OCI-LY7 (cell line): Measurements from ENCODE around the gene AHCYL1.

Source experiments
- EZH2phosphoT487 ChIP-seq: fragments of 200-600 bp; sonication (generic); IDR thresholded peaks from 2 replicates; pipeline ENCODE4 v1.6.1; 2018; ENCODE audit warnings: low read depth, borderline replicate concordance, mild to moderate bottlenecking, mixed run types, antibody characterized with exemption, low read length, moderate library complexity, mixed read lengths
- TF ChIP-seq, protein P1 (sequence below): fragments of 200-600 bp; sonication (generic); conservative IDR thresholded peaks from 2 replicates; pipeline ENCODE4 v1.5.1; 2014; ENCODE audit warnings: mild to moderate bottlenecking, antibody characterized with exemption, low read length, moderate library complexity, mixed read lengths

DNA sequence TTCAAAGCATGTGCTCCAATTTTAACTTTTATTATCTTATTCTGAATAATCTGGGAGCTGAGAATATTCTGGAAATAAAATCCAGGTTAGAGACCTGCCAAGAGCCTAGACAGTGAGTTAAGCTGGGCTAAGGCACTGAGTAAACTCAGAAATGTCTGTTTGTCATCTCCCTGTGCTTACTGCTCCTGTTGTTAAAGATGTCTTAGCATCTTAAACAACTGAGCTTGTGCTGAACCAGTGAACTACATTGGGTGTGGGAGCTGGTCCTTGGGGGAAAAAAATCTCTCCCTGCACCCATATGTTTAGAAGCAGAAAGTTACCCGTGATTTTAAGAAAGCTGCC is 25.0 kb upstream of the AHCYL1 start:
- TF ChIP-seq, protein P1, sequence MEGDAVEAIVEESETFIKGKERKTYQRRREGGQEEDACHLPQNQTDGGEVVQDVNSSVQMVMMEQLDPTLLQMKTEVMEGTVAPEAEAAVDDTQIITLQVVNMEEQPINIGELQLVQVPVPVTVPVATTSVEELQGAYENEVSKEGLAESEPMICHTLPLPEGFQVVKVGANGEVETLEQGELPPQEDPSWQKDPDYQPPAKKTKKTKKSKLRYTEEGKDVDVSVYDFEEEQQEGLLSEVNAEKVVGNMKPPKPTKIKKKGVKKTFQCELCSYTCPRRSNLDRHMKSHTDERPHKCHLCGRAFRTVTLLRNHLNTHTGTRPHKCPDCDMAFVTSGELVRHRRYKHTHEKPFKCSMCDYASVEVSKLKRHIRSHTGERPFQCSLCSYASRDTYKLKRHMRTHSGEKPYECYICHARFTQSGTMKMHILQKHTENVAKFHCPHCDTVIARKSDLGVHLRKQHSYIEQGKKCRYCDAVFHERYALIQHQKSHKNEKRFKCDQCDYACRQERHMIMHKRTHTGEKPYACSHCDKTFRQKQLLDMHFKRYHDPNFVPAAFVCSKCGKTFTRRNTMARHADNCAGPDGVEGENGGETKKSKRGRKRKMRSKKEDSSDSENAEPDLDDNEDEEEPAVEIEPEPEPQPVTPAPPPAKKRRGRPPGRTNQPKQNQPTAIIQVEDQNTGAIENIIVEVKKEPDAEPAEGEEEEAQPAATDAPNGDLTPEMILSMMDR, result no peak
- TF ChIP-seq EZH2phosphoT487, result no peak
